HEK293 (cell line): ENCODE data around the gene CSMD2.

Source experiments
- CTCF ChIA-PET: fragments of 350-600 bp; formaldehyde crosslinking; extraction: SDS; loops from one replicate; lab custom pipeline; 2021; ENCODE audit warnings: antibody characterized with exemption; lab: Yijun Ruan, JAX
- POLR2A ChIA-PET: fragments of 300-600 bp; formaldehyde crosslinking; extraction: SDS; loops from one replicate; lab custom pipeline; 2020; ENCODE audit warnings: antibody characterized with exemption, inconsistent platforms; lab: Yijun Ruan, JAX
- H3K27ac ChIP-seq: fragments of 200-500 bp; sonication (Bioruptor generic); 2 replicates; pipeline ENCODE4 v1.5.1; 2014; ENCODE audit warnings: low read depth, low read length, control low read depth, inconsistent platforms; ENCODE audit errors: extremely low read depth
- H3K36me3 ChIP-seq, 2 experiments: fragments of 200-500 bp in 1 of 2; sonication (Bioruptor generic) in 1 of 2; 1 replicate in 1 of 2; 2 replicates in 1 of 2; pipeline ENCODE4 v1.5.1; 2014 to 2017; ENCODE audit warnings: inconsistent platforms in 2 of 2, low read length in 2 of 2; ENCODE audit not compliant: control insufficient read depth in 2 of 2, insufficient read depth in 1 of 2
- H3K4me1 ChIP-seq: fragments of 200-500 bp; sonication (Bioruptor generic); 2 replicates; pipeline ENCODE4 v1.5.1; 2014; ENCODE audit warnings: mild to moderate bottlenecking, low read length, inconsistent platforms; ENCODE audit not compliant: control insufficient read depth, insufficient read depth
- H3K4me3 ChIP-seq: 2 replicates; pipeline ENCODE4 v1.5.1; 2011; ENCODE audit warnings: low read depth, mild to moderate bottlenecking, control low read depth, low read length, moderate library complexity
- H3K9me3 ChIP-seq: fragments of 200-500 bp; sonication (Bioruptor generic); 2 replicates; pipeline ENCODE4 v1.5.1; 2014; ENCODE audit warnings: low read depth, low read length, inconsistent platforms; ENCODE audit not compliant: control insufficient read depth, insufficient read depth
- HOXA7 ChIP-seq: sonication (generic); formaldehyde crosslinking; IDR thresholded peaks from 2 replicates; pipeline ENCODE4 v1.8.1; 2022; ENCODE audit warnings: missing genetic modification reagents, borderline replicate concordance
- OSR2 ChIP-seq: fragments of 450-650 bp; formaldehyde crosslinking; IDR thresholded peaks from 2 replicates; pipeline ENCODE4 v1.5.1; 2016; ENCODE audit warnings: missing biosample characterization, missing genetic modification characterization
- OVOL3 ChIP-seq: fragments of 450-650 bp; formaldehyde crosslinking; IDR thresholded peaks from 2 replicates; pipeline ENCODE4 v1.5.1; 2016; ENCODE audit warnings: missing biosample characterization, missing genetic modification characterization
- ZBTB48 ChIP-seq: fragments of 450-650 bp; formaldehyde crosslinking; IDR thresholded peaks from 2 replicates; pipeline ENCODE4 v1.5.1; 2016; ENCODE audit warnings: missing biosample characterization, missing genetic modification characterization
- ZNF10 ChIP-seq: fragments of 450-650 bp; formaldehyde crosslinking; IDR thresholded peaks from 2 replicates; pipeline ENCODE4 v1.5.1; 2017; ENCODE audit warnings: missing biosample characterization, missing genetic modification characterization
- ZNF112 ChIP-seq: fragments of 450-650 bp; formaldehyde crosslinking; IDR thresholded peaks from 2 replicates; pipeline ENCODE4 v1.5.0; 2017; ENCODE audit warnings: missing biosample characterization, missing genetic modification characterization
- ZNF585B ChIP-seq: fragments of 450-650 bp; formaldehyde crosslinking; IDR thresholded peaks from 2 replicates; pipeline ENCODE4 v1.5.1; 2016; ENCODE audit warnings: missing biosample characterization, missing genetic modification characterization
- ZNF623 ChIP-seq: fragments of 450-650 bp; formaldehyde crosslinking; IDR thresholded peaks from 2 replicates; pipeline ENCODE4 v1.5.1; 2016; ENCODE audit warnings: missing biosample characterization, missing genetic modification characterization
- ZNF629 ChIP-seq: fragments of 450-650 bp; formaldehyde crosslinking; IDR thresholded peaks from 2 replicates; pipeline ENCODE4 v1.5.1; 2017; ENCODE audit warnings: missing biosample characterization, missing genetic modification characterization
- ZNF658 ChIP-seq: fragments of 450-650 bp; formaldehyde crosslinking; IDR thresholded peaks from 2 replicates; pipeline ENCODE4; 2016; ENCODE audit warnings: missing biosample characterization, missing genetic modification characterization
- ZNF677 ChIP-seq: fragments of 450-650 bp; IDR thresholded peaks from 2 replicates; pipeline ENCODE4 v1.5.0; 2018; ENCODE audit warnings: missing biosample characterization, mild to moderate bottlenecking, missing genetic modification characterization, moderate library complexity
- ZNF701 ChIP-seq: fragments of 450-650 bp; formaldehyde crosslinking; IDR thresholded peaks from 2 replicates; pipeline ENCODE4 v1.5.1; 2016; ENCODE audit warnings: missing biosample characterization, missing genetic modification characterization
- TF ChIP-seq, protein P1 (sequence below): fragments of 450-650 bp; formaldehyde crosslinking; IDR thresholded peaks from 2 replicates; pipeline ENCODE4 v1.5.1; 2016; ENCODE audit warnings: missing biosample characterization, missing genetic modification characterization
- TF ChIP-seq, protein P2 (sequence below): fragments of 450-650 bp; formaldehyde crosslinking; IDR thresholded peaks from 2 replicates; pipeline ENCODE4 v1.5.1; 2017; ENCODE audit warnings: missing biosample characterization, missing genetic modification characterization
- TF ChIP-seq, protein P3 (sequence below): sonication (generic); formaldehyde crosslinking; IDR thresholded peaks from 2 replicates; pipeline ENCODE4 v1.8.1; 2022; ENCODE audit warnings: mild to moderate bottlenecking, moderate library complexity, missing genetic modification reagents
- TF ChIP-seq, protein P4 (sequence below): fragments of 450-650 bp; formaldehyde crosslinking; IDR thresholded peaks from 2 replicates; pipeline ENCODE4 v1.5.1; 2016; ENCODE audit warnings: missing biosample characterization, missing genetic modification characterization
- TF ChIP-seq, protein P5 (sequence below): fragments of 450-650 bp; formaldehyde crosslinking; IDR thresholded peaks from 2 replicates; pipeline ENCODE4 v1.5.1; 2016; ENCODE audit warnings: missing biosample characterization, missing genetic modification characterization

Gene CSMD2

DNA sequence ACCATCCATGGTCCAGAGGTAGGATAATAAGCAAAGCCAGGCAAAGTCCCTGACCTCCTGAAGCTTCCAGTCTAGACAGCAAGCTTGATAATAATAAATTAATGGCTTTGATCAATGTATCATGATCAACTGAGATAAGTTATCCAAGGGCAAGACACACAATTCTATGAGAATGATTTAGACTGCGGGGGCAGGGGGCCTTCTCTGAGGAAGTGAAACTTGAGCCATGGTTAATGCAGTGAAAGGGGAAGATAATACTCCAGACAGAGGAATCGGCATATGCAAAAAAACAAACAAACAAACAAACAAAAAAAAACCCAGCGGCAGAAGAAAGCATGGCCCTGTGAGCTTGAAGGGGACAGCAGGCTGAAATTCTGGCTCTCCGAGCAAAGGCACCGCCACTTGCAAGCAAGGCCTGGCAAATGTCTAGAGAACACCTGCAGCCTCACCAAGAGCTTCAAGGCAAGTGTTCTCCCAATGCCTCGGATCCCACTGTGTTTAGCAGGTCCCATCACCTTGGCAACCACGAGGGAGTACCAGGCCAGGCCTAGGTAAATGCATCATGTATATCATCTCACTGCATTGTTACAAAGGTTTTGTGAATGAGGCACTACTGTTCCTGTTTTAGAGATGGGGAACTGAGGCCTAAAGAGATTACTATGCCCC lies 24.9 kb downstream of the CSMD2 start:
- POLR2A ChIA-PET: no interaction called here
- H3K36me3 ChIP-seq: no peaks in the 10 kb centered on the region
- no peaks in the 10 kb centered on the region for H3K9me3 ChIP-seq
- H3K27ac ChIP-seq: no peak overlapping the region
- TF ChIP-seq OVOL3 (tag by site-specific recombination) (no peak), ZNF112 (no peak), ZNF701 (tag by site-specific recombination) (no peak), ZNF629 (no peak), HOXA7 (CRISPR knock-in tag) (no peak), ZNF10 (tag by site-specific recombination) (no peak), ZBTB48 (no peak)
- TF ChIP-seq, protein P1, sequence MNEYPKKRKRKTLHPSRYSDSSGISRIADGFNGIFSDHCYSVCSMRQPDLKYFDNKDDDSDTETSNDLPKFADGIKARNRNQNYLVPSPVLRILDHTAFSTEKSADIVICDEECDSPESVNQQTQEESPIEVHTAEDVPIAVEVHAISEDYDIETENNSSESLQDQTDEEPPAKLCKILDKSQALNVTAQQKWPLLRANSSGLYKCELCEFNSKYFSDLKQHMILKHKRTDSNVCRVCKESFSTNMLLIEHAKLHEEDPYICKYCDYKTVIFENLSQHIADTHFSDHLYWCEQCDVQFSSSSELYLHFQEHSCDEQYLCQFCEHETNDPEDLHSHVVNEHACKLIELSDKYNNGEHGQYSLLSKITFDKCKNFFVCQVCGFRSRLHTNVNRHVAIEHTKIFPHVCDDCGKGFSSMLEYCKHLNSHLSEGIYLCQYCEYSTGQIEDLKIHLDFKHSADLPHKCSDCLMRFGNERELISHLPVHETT: no peak
- TF ChIP-seq, protein P2, sequence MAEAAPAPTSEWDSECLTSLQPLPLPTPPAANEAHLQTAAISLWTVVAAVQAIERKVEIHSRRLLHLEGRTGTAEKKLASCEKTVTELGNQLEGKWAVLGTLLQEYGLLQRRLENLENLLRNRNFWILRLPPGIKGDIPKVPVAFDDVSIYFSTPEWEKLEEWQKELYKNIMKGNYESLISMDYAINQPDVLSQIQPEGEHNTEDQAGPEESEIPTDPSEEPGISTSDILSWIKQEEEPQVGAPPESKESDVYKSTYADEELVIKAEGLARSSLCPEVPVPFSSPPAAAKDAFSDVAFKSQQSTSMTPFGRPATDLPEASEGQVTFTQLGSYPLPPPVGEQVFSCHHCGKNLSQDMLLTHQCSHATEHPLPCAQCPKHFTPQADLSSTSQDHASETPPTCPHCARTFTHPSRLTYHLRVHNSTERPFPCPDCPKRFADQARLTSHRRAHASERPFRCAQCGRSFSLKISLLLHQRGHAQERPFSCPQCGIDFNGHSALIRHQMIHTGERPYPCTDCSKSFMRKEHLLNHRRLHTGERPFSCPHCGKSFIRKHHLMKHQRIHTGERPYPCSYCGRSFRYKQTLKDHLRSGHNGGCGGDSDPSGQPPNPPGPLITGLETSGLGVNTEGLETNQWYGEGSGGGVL: no peak
- TF ChIP-seq, all 188 proteins: peak for 0
- Histone ChIP-seq H3K4me3 (no peak overlapping the region), H3K4me1 (no peaks in the 10 kb centered on the region)
- CTCF ChIA-PET: no interaction called here

DNA sequence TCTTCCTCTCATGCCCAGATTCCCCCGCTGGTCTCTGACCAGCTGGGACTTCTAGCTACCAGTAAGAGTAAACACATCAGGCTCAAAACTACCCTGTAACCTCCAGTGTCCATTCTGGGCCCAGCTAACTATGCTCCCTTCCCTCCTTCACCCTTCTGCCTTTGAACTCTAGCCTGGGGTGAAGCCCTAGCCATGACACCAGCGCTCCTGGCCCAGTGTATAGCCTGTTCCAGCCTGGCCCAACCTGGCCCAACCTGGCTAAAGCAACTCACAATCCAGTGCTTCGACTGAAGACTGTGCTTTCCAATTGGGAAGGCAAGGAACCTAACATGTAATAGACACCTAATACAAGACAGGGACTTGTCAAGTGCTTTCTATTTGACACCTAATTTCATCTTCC lies 27.6 kb downstream of the CSMD2 start:
- Histone ChIP-seq H3K27ac (no peak overlapping the region), H3K4me1 (no peaks in the 10 kb centered on the region)
- CTCF ChIA-PET: interaction anchor here (0.6 to 1.0 kb wide), 4 partner anchors 15 to 504 kb away, joined by 3 to 4 read pairs (median 4); no protein-coding TSS in a partner anchor

More for the DNA sequence above, 27.6 kb downstream of the CSMD2 start:
- Histone ChIP-seq H3K9me3 (no peaks in the 10 kb centered on the region), H3K4me3 (no peak overlapping the region), H3K36me3 (no peaks in the 10 kb centered on the region)
- POLR2A ChIA-PET: no interaction called here
- TF ChIP-seq OSR2 (tag by site-specific recombination) (no peak), ZNF623 (no peak), ZNF658 (tag by site-specific recombination) (no peak), ZNF585B (tag by site-specific recombination) (no peak), ZNF677 (tag by site-specific recombination) (no peak)
- TF ChIP-seq, protein P3, sequence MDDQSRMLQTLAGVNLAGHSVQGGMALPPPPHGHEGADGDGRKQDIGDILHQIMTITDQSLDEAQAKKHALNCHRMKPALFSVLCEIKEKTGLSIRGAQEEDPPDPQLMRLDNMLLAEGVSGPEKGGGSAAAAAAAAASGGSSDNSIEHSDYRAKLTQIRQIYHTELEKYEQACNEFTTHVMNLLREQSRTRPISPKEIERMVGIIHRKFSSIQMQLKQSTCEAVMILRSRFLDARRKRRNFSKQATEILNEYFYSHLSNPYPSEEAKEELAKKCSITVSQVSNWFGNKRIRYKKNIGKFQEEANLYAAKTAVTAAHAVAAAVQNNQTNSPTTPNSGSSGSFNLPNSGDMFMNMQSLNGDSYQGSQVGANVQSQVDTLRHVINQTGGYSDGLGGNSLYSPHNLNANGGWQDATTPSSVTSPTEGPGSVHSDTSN (CRISPR knock-in tag): no peak
- TF ChIP-seq, protein P4, sequence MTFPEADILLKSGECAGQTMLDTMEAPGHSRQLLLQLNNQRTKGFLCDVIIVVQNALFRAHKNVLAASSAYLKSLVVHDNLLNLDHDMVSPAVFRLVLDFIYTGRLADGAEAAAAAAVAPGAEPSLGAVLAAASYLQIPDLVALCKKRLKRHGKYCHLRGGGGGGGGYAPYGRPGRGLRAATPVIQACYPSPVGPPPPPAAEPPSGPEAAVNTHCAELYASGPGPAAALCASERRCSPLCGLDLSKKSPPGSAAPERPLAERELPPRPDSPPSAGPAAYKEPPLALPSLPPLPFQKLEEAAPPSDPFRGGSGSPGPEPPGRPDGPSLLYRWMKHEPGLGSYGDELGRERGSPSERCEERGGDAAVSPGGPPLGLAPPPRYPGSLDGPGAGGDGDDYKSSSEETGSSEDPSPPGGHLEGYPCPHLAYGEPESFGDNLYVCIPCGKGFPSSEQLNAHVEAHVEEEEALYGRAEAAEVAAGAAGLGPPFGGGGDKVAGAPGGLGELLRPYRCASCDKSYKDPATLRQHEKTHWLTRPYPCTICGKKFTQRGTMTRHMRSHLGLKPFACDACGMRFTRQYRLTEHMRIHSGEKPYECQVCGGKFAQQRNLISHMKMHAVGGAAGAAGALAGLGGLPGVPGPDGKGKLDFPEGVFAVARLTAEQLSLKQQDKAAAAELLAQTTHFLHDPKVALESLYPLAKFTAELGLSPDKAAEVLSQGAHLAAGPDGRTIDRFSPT (tag by site-specific recombination): no peak
- TF ChIP-seq, protein P5, sequence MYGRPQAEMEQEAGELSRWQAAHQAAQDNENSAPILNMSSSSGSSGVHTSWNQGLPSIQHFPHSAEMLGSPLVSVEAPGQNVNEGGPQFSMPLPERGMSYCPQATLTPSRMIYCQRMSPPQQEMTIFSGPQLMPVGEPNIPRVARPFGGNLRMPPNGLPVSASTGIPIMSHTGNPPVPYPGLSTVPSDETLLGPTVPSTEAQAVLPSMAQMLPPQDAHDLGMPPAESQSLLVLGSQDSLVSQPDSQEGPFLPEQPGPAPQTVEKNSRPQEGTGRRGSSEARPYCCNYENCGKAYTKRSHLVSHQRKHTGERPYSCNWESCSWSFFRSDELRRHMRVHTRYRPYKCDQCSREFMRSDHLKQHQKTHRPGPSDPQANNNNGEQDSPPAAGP (tag by site-specific recombination): no peak
